ENCODE results near the gene TOX4.
"Not testable (repeated sequence)": the region's sequence is repeated elsewhere in the genome, so short reads cannot be mapped to it uniquely, and the experiment has no call there.

The TOX4 gene

DNA sequence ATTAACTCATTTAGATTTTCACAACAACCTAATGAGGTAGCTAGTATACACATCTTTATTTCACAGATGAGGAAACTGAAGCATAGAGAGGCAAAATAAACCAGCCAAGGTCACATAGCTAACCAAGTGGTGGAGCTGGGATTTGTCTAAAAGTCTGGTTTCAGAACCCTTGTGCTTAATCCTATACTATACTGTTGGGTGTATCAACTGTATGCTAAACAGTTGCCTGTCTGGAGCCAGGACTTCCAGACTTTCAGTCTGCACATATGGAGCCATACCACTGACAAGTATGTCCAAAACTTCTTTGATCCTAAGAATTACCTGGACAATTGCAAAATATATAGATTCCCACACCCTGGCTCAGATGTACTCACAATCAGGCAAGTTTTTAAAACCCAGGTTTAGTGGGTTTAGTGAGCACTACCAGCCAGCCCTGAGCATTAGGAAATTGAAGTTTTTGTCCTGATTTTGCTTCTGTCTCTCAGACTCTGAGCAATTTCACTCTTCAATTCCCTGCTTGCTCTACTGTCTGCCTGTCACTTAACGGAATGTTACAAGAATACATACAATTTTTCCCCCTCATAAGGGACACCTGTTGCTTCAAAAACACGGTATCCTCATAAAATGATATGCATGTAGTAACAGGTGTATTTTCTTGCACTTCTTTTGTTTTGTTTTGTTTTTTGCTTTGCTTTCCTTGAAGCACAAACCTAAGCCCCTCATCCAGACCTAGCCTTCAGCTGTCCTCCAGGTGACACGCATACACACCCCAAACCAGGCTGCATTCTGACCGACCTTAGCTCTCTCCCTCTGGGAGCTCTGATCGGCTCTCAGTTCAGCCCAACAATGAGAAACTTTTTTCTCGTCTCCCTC lies 58.8 kb downstream of the TOX4 start:
- H3K36me3 ChIP-seq (ENCODE audit: insufficient read depth, low read length): 0 out of 2 replicates have a peak, but pooled peaks cover 3% of the 10 kb centered on the region
- peaks cover 33% of the 10 kb centered on the region for H3K4me1 ChIP-seq (ENCODE audit: insufficient read depth, low read length)
- H3K9me3 ChIP-seq (ENCODE audit: control insufficient read depth, insufficient read depth, low read length): no peaks in the 10 kb centered on the region
- H3K9ac ChIP-seq (ENCODE audit: low read depth, low read length): peak overlapping the region; percentile 77

DNA sequence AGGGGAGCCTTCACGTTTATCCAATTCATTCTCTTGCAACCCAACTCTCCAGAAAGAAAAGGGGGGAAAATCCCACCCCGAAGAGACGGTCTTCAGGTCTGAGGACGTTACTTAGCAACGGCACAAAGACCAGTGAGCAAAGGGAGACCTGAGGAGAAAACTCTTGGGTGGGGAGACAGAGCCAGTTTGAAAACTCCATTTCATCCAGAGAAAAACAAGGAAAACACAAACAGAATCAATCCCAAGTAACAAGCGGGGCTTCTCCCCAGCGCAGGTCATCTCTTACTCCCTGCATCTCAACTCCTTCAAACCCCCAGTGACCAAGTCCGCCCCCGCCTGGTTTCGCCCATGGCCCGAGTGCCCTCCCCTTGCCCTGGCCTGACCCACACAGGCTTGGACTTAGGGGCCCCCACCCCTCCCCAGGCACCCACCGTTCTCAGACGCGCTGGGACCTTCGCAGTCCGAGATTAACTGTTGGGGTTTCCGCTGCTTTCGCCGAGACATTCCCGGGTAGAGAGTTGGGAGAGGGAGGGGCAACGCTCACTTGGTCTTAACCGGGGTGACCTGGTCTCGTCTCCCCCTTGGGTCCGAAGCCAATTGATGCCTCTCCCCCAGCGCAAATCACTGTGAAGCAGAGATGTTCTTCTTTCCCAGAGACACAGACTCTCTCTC lies 59.6 kb downstream of the TOX4 start:
- Histone ChIP-seq H3K4me1 (ENCODE audit: insufficient read depth, low read length) (peaks cover 33% of the 10 kb centered on the region), H3K36me3 (ENCODE audit: insufficient read depth, low read length) (0 out of 2 replicates have a peak, but pooled peaks cover 3% of the 10 kb centered on the region)

DNA sequence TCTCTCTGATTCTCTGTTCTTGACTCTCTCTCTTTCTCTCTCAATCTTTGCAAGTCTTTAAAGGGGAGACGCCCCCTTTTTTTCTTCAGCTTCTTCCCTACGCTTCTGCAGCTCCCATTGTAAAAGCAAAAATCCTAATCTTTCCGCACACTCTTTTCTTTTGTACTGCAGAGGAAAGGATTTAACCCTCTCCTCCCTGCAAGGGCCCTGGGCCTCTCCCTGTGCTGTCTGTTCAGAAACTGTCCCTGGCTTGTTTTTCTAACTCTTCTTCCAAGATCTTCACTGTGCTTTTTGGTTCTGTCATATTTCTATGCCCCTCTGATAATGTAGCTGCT lies 60.1 kb downstream of the TOX4 start:
- H3K9ac ChIP-seq (ENCODE audit: low read depth, low read length): peak overlapping the region; percentile 77
- H3K9me3 ChIP-seq (ENCODE audit: control insufficient read depth, insufficient read depth, low read length): no peaks in the 10 kb centered on the region
- H3K4me1 ChIP-seq (ENCODE audit: insufficient read depth, low read length): peaks cover 37% of the 10 kb centered on the region
- H3K36me3 ChIP-seq (ENCODE audit: insufficient read depth, low read length): 0 out of 2 replicates have a peak, but pooled peaks cover 3% of the 10 kb centered on the region

More for the DNA sequence above, 59.6 kb downstream of the TOX4 start:
- peak overlapping the region; percentile 77 for H3K9ac ChIP-seq (ENCODE audit: low read depth, low read length)
- no peaks in the 10 kb centered on the region for H3K9me3 ChIP-seq (ENCODE audit: control insufficient read depth, insufficient read depth, low read length)

DNA sequence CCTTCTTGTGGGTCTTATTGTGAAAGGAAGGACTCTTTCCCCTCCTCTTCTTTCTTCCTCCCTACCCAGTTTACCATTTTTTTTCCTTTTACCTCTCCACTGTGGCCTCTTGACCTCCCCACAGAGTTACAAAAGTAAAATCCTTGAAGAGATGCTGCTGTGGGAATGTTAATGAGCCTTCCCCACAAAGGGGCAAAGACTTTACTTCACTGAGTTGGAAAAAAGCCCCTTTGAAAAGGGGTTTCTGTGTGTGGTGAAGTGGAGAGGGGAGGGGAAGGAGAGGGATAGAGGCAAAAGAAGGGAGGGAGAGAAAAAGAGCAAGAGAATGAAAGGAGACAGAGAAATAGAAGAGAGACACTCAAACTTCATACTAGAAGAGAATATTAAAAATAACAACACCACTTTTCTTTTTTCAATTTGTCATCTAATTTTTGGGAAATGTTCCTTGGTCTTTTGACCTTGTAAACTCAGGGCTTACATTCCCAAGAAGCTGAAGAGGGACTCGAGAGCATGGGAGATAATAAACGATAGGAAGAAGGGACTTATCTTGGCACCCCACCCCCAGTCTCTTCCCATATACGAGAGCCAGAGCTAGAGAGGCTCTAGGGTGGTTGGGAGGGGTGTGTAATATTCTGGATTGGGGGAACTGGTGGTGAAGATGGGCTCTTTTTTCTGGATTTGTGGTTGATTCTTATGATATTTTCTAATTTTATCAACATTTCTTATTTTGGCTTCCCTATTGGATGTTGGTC lies 62.4 kb downstream of the TOX4 start:
- H3K36me3 ChIP-seq (ENCODE audit: insufficient read depth, low read length): no peaks in the 10 kb centered on the region
- peaks cover 31% of the 10 kb centered on the region for H3K4me1 ChIP-seq (ENCODE audit: insufficient read depth, low read length)
- no peaks in the 10 kb centered on the region for H3K9me3 ChIP-seq (ENCODE audit: control insufficient read depth, insufficient read depth, low read length)
- no peak overlapping the region; the same call in 1 of the 2 replicates for H3K9ac ChIP-seq (ENCODE audit: low read depth, low read length)

DNA sequence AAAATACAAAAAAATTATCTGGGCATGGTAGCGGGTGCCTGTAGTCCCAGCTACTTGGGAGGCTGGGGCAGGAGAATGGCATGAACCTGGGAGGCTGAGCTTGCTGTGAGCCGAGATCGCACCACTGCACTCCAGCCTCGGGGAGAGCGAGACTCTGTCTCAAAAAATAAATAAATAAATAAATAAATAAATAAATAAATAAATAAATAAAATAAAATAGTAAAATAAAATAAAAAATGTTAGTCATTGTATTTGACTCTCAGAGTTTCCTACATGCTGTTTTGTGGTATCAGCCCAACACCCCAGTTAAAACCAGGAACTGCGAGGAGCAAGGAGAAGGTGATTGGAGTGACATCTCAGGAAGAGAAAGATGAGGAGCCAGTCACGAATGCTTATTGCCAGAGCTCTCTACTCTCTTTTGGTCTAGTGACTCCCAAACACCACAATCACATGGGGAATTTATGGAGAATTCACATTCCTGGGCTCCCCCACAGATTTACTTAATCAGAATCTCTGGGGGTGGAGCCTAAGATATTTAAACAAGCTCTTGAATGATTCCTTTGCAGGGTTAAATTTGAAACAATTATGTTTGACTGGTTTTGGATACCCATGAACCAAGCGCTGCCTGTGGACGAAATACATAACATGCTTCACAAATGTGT lies 64.5 kb downstream of the TOX4 start:
- Histone ChIP-seq H3K9me3 (ENCODE audit: control insufficient read depth, insufficient read depth, low read length) (no peaks in the 10 kb centered on the region), H3K4me1 (ENCODE audit: insufficient read depth, low read length) (peaks cover 31% of the 10 kb centered on the region), H3K9ac (ENCODE audit: low read depth, low read length) (no peak overlapping the region; the same call in 1 of the 2 replicates), H3K36me3 (ENCODE audit: insufficient read depth, low read length) (no peaks in the 10 kb centered on the region)

DNA sequence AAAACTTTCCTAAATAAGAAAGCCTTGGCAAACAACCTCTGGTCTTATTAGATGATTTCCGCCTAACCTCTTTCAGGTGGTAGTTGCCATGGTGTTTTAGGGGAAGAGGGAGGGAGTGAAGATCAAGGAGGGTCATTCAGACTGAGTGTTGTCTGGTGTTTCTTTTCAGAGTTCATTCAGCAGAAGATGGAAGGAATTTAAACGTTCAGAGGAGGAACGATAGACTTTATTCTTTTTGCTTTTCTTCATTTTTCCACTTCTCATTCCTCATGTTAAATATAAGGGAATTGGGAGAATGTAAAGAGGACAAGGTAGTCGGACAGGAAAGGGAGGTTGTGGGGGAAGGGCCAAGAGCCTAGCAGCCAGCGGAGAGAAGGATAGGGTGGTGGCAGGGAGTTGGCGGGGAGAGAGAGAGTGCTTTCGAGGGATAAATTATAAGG lies 66.5 kb downstream of the TOX4 start:
- Histone ChIP-seq H3K9ac (ENCODE audit: low read depth, low read length) (peak overlapping the region; percentile 47), H3K4me1 (ENCODE audit: insufficient read depth, low read length) (peaks cover 26% of the 10 kb centered on the region), H3K9me3 (ENCODE audit: control insufficient read depth, insufficient read depth, low read length) (peaks cover 8% of the 10 kb centered on the region), H3K36me3 (ENCODE audit: insufficient read depth, low read length) (no peaks in the 10 kb centered on the region)

DNA sequence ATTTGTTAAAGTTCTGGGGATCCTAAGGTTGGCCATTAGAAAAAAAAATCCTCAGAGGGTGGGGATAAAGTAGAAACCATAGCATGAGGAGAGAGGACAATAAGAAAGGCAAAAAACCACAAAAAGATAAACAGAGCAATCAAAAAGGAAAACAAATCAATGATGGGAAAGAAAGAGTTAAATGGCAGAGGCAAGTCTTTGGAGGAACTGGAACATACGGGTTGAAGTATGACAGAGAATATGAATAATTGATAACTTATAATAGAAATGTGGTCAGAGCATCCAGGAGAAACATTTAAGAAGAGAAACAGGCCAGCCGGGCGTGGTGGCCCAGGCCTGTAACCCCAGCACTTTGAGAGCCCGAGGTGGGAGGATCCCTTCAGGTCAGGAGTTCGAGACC lies 67.0 kb downstream of the TOX4 start:
- Histone ChIP-seq H3K36me3 (ENCODE audit: insufficient read depth, low read length) (no peaks in the 10 kb centered on the region), H3K4me1 (ENCODE audit: insufficient read depth, low read length) (peaks cover 22% of the 10 kb centered on the region), H3K9me3 (ENCODE audit: control insufficient read depth, insufficient read depth, low read length) (peaks cover 8% of the 10 kb centered on the region), H3K9ac (ENCODE audit: low read depth, low read length) (peak overlapping the region; percentile 47; the same call in 1 of the 2 replicates)

DNA sequence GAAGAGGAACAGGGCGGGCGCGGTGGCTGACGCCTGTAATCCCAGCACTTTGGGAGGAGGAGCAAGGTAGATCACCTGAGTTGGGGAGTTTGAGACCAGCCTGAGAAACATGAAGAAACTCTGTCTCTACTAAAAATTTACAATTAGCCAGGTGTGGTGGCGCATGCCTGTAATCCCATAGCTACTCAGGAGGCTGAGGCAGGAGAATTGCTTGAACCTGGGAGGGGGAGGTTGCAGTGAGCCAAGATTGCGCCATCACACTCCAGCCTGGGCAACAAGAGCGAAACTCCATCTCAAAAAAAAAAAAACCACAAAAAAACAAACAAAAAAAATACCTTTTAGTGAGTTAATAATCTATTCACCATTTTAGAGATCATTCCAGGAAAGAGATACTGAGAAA lies 67.6 kb downstream of the TOX4 start:
- H3K4me1 ChIP-seq (ENCODE audit: insufficient read depth, low read length): peaks cover 16% of the 10 kb centered on the region
- H3K9me3 ChIP-seq (ENCODE audit: control insufficient read depth, insufficient read depth, low read length); H3K9ac ChIP-seq (ENCODE audit: low read depth, low read length); H3K36me3 ChIP-seq (ENCODE audit: insufficient read depth, low read length): not testable (repeated sequence)
